Loucy (cell line): ENCODE data around the gene NEO1.

Experiments
- H2AFZ ChIP-seq: fragments of 200-600 bp; sonication (generic); 2 replicates; pipeline ENCODE4 v1.6.0; 2016; ENCODE audit warnings: antibody characterized with exemption, mild to moderate bottlenecking, low read length, moderate library complexity
- H3F3A ChIP-seq: fragments of 200-600 bp; 2 replicates; pipeline ENCODE4 v1.6.0; 2016; ENCODE audit warnings: antibody characterized with exemption, low read depth, mild to moderate bottlenecking
- H3K27me3 ChIP-seq: fragments of 200-600 bp; sonication (generic); 2 replicates; pipeline ENCODE4 v1.6.1; 2014; ENCODE audit warnings: low read length, mild to moderate bottlenecking; ENCODE audit not compliant: insufficient read depth, poor library complexity, severe bottlenecking
- H3K36me3 ChIP-seq: fragments of 200-600 bp; sonication (generic); 2 replicates; pipeline ENCODE4 v1.6.1; 2016; ENCODE audit warnings: low read length; ENCODE audit not compliant: insufficient read depth
- H3K4me1 ChIP-seq: fragments of 200-600 bp; sonication (generic); 2 replicates; pipeline ENCODE4 v1.5.1; 2014; ENCODE audit warnings: low read length, mild to moderate bottlenecking; ENCODE audit not compliant: insufficient read depth, poor library complexity, severe bottlenecking
- H3K4me2 ChIP-seq: fragments of 200-600 bp; sonication (generic); 2 replicates; pipeline ENCODE4 v1.6.0; 2014; ENCODE audit warnings: antibody characterized with exemption, low read length, low read depth, mild to moderate bottlenecking; ENCODE audit not compliant: poor library complexity, severe bottlenecking
- H3K4me3 ChIP-seq: fragments of 200-600 bp; sonication (generic); 2 replicates; pipeline ENCODE4 v1.5.1; 2014; ENCODE audit warnings: low read length, mild to moderate bottlenecking, mixed read lengths; ENCODE audit not compliant: poor library complexity, severe bottlenecking
- H3K79me2 ChIP-seq: fragments of 200-600 bp; sonication (generic); 2 replicates; pipeline ENCODE4 v1.6.1; 2014; ENCODE audit warnings: low read length; ENCODE audit not compliant: insufficient read depth
- H3K9ac ChIP-seq: fragments of 200-600 bp; sonication (generic); 2 replicates; pipeline ENCODE4 v1.6.0; 2014; ENCODE audit warnings: mild to moderate bottlenecking, low read depth, low read length, moderate library complexity; ENCODE audit not compliant: poor library complexity, severe bottlenecking
- H3K9me2 ChIP-seq: fragments of 200-600 bp; sonication (generic); replicated peaks from 2 replicates; pipeline ENCODE4 v1.6.1; 2016; ENCODE audit warnings: low read depth, low read length, mixed read lengths
- H3K9me3 ChIP-seq: fragments of 200-600 bp; sonication (generic); 2 replicates; pipeline ENCODE4 v1.6.1; 2014; ENCODE audit warnings: mild to moderate bottlenecking, antibody characterized with exemption, low read length, low read depth; ENCODE audit not compliant: insufficient read depth
- H4K20me1 ChIP-seq: fragments of 200-600 bp; sonication (generic); 2 replicates; pipeline ENCODE4 v1.6.0; 2014; ENCODE audit warnings: antibody characterized with exemption, low read length, mild to moderate bottlenecking; ENCODE audit not compliant: insufficient read depth, poor library complexity, severe bottlenecking
- EZH2phosphoT487 ChIP-seq: fragments of 200-600 bp; IDR thresholded peaks from 2 replicates; pipeline ENCODE4 v1.6.1; 2018; ENCODE audit warnings: antibody characterized with exemption, mild to moderate bottlenecking, moderate library complexity, borderline replicate concordance
- TF ChIP-seq, protein P1 (sequence below): fragments of 200-600 bp; sonication (generic); conservative IDR thresholded peaks from 2 replicates; pipeline ENCODE4 v1.5.1; 2014; ENCODE audit warnings: mild to moderate bottlenecking, antibody characterized with exemption, low read length

NEO1 gene

DNA sequence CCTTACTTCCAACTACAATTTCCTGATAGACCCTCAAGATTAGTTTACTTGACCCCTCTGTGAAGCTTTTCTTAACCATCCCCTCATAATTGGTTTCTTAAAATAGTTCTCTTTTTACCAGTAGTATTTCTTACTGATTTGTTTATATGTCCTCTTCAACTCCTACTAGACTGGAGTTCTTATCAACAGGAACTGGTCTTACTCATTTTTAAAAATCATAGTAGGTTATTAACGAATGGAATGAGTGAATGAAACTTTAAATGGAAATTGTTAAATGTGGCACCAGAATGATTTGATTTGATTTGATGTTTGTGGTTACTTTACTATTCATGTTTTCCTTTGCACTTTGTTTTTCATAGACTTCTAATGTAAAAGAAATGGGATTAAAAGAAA lies 91.5 kb downstream of the NEO1 start:
- TF ChIP-seq, protein P1, sequence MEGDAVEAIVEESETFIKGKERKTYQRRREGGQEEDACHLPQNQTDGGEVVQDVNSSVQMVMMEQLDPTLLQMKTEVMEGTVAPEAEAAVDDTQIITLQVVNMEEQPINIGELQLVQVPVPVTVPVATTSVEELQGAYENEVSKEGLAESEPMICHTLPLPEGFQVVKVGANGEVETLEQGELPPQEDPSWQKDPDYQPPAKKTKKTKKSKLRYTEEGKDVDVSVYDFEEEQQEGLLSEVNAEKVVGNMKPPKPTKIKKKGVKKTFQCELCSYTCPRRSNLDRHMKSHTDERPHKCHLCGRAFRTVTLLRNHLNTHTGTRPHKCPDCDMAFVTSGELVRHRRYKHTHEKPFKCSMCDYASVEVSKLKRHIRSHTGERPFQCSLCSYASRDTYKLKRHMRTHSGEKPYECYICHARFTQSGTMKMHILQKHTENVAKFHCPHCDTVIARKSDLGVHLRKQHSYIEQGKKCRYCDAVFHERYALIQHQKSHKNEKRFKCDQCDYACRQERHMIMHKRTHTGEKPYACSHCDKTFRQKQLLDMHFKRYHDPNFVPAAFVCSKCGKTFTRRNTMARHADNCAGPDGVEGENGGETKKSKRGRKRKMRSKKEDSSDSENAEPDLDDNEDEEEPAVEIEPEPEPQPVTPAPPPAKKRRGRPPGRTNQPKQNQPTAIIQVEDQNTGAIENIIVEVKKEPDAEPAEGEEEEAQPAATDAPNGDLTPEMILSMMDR = no peak
- TF ChIP-seq EZH2phosphoT487 = no peak
- H3K9me2 ChIP-seq = no peaks in the 10 kb centered on the region
- no peaks in the 10 kb centered on the region for H3K36me3 ChIP-seq
- no peak overlapping the region for H2AFZ ChIP-seq
- no peaks in the 10 kb centered on the region for H4K20me1 ChIP-seq
- H3K9ac ChIP-seq = no peak overlapping the region
- no peaks in the 10 kb centered on the region for H3K79me2 ChIP-seq
- no peaks in the 10 kb centered on the region for H3F3A ChIP-seq
- no peak overlapping the region for H3K4me2 ChIP-seq
- H3K27me3 ChIP-seq = no peaks in the 10 kb centered on the region
- no peaks in the 10 kb centered on the region for H3K4me1 ChIP-seq
- no peak overlapping the region for H3K4me3 ChIP-seq
- H3K9me3 ChIP-seq = no peaks in the 10 kb centered on the region

DNA sequence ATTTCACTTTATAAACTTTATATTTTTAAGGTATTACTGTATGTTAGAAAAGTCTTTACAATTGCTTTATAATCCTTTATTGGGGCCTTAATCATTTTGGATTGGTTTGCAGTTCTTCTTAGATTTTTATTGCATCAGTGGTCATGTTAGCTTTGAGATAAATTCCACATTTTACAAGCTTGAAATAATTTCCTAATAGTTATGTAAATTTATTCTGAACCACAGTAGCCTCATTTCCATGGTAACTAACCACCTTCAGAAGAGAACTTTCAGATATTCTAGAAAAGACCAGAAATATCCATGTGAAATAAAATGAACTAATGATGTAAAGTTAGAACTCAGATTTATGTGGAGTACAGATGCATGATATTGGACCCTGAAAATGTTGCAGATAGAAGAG lies 94.2 kb downstream of the NEO1 start:
- H3K27me3 ChIP-seq = no peaks in the 10 kb centered on the region
- H2AFZ ChIP-seq = no peak overlapping the region
- no peak overlapping the region for H3K9ac ChIP-seq
- no peaks in the 10 kb centered on the region for H3K4me1 ChIP-seq
- H3K4me3 ChIP-seq = no peak overlapping the region
- H3K4me2 ChIP-seq = no peak overlapping the region
- no peaks in the 10 kb centered on the region for H3F3A ChIP-seq
- H3K9me2 ChIP-seq = no peaks in the 10 kb centered on the region
- no peak for TF ChIP-seq EZH2phosphoT487
- TF ChIP-seq, protein P1 = no peak
- no peaks in the 10 kb centered on the region for H3K9me3 ChIP-seq
- no peaks in the 10 kb centered on the region for H3K36me3 ChIP-seq
- no peaks in the 10 kb centered on the region for H4K20me1 ChIP-seq
- no peaks in the 10 kb centered on the region for H3K79me2 ChIP-seq

DNA sequence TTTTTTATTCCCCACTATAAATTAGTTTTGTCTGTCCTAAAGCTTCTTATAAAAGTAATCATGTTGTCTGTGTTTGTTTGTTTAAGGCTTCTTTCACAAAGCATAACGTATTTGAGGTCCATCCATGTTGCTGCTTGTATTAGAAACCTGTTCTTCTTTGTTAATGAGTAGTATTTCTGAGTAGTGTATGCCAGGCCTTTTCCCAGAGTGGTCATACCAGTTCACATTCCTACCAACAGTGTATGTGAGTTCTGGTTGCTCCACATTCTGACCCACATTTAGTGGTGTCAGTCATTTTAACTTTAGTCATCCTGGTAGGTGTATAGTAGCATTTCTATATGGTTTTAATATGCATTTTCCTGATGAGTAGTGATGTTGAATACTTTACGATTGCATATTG lies 98.6 kb downstream of the NEO1 start:
- Histone ChIP-seq H3K79me2 (no peaks in the 10 kb centered on the region), H2AFZ (no peak overlapping the region), H3K9ac (no peak overlapping the region), H3K9me2 (no peaks in the 10 kb centered on the region), H3K4me2 (no peak overlapping the region), H3K9me3 (no peaks in the 10 kb centered on the region; the same call in 1 of the 2 replicates), H3K36me3 (no peaks in the 10 kb centered on the region), H3K4me3 (no peak overlapping the region), H3K4me1 (no peaks in the 10 kb centered on the region), H3F3A (no peaks in the 10 kb centered on the region), H4K20me1 (no peaks in the 10 kb centered on the region), H3K27me3 (no peaks in the 10 kb centered on the region)
- TF ChIP-seq EZH2phosphoT487 = no peak
- TF ChIP-seq, protein P1 = no peak
